HEK293 (cell line): Measurements from ENCODE around the gene FAM124B.

Experiments
- TF ChIP-seq, protein P1 (sequence below): fragments of 450-650 bp; formaldehyde crosslinking; IDR thresholded peaks from 2 replicates; pipeline ENCODE4 v1.5.1; 2016; ENCODE audit warnings: missing biosample characterization, missing genetic modification characterization
- TF ChIP-seq, protein P2 (sequence below): fragments of 450-650 bp; formaldehyde crosslinking; IDR thresholded peaks from 2 replicates; pipeline ENCODE4 v1.5.1; 2016; ENCODE audit warnings: missing biosample characterization, missing genetic modification characterization

DNA sequence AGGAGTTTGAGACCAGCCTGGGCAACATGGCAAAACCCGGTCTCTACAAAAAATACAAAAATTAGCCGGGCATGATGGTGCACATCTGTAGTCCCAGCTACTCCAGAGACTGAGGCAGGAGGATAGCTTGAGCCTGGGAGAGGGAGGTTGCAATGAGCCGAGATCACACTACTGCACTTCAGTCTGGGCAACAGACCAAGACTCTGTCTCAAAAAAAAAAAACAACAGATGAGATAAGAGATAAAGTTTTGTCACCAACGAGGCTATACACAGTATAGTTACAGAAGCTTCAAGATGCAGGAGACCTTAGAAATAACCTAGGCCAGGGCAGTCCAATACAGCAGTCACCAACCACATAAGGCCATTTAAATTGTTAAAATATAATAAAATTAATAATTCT, 9.4 kb downstream of the FAM124B start:
- TF ChIP-seq, protein P1, sequence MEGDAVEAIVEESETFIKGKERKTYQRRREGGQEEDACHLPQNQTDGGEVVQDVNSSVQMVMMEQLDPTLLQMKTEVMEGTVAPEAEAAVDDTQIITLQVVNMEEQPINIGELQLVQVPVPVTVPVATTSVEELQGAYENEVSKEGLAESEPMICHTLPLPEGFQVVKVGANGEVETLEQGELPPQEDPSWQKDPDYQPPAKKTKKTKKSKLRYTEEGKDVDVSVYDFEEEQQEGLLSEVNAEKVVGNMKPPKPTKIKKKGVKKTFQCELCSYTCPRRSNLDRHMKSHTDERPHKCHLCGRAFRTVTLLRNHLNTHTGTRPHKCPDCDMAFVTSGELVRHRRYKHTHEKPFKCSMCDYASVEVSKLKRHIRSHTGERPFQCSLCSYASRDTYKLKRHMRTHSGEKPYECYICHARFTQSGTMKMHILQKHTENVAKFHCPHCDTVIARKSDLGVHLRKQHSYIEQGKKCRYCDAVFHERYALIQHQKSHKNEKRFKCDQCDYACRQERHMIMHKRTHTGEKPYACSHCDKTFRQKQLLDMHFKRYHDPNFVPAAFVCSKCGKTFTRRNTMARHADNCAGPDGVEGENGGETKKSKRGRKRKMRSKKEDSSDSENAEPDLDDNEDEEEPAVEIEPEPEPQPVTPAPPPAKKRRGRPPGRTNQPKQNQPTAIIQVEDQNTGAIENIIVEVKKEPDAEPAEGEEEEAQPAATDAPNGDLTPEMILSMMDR: no peak
- TF ChIP-seq, protein P2, sequence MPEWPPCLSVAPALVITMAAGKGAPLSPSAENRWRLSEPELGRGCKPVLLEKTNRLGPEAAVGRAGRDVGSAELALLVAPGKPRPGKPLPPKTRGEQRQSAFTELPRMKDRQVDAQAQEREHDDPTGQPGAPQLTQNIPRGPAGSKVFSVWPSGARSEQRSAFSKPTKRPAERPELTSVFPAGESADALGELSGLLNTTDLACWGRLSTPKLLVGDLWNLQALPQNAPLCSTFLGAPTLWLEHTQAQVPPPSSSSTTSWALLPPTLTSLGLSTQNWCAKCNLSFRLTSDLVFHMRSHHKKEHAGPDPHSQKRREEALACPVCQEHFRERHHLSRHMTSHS (tag by site-specific recombination): no peak
